ENCODE results near the gene RAPGEF5. TPM values are rescaled to one million over a fixed set of nuclear protein-coding genes. Genes with fewer than 3 reads are reported as not detected.

RAPGEF5 gene
- total RNA-seq: 1 to 10 TPM in 1 of 3 donors, under 1 TPM in 2; 0.21 to 1.3 (median 0.56) TPM

DNA sequence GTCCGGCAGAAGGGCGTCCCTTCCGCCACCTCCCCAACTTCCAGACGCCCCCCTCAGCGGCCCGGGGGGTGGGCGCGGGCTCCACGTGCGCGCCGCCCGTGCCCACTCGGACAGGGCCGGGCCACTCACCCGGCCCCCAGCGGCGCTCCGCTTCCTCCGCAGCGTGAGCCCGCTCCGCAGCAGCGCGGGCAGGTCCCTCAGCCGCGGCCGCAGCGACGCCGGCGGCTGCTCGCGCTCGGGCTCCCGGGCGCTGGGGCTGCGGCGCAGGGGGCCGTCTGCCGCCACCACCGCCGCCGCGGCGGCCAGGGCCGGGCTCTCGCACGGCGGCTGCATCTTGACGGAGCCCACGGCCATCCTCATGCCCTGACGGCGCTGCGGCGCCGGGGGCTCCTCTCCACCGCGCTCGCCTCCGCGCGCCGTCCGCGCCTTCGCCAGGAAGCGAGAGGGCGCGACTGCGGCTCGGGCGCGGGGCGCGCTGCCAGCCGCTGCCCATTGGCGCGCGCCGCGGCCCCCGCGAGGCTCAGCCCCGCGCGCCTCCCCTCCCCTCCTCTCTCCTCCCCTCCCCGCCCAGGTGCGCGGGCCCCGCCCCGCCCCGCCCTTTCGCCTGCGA lies at the start of gene RAPGEF5:
Gene RAPGEF5 (minus strand): TSS at position 454 of the 610 bp plus-strand sequence. CDS start 94 bp downstream, at position 360.
- Mint-ChIP-seq H3K9me3 (peaks cover 12% of the 10 kb centered on the region), H3K4me3 (peak within 1 kb of the TSS; percentile 59), H3K4me1 (ENCODE audit: low read depth) (peaks cover 6% of the 10 kb centered on the region), H3K27me3 (ENCODE audit: low read depth) (peaks cover 39% of the 10 kb centered on the region), H3K36me3 (ENCODE audit: insufficient read depth) (no peaks in the 10 kb centered on the region)
- peak; percentile 52 to 70 for ATAC-seq
- DNase-seq: no peak

DNA sequence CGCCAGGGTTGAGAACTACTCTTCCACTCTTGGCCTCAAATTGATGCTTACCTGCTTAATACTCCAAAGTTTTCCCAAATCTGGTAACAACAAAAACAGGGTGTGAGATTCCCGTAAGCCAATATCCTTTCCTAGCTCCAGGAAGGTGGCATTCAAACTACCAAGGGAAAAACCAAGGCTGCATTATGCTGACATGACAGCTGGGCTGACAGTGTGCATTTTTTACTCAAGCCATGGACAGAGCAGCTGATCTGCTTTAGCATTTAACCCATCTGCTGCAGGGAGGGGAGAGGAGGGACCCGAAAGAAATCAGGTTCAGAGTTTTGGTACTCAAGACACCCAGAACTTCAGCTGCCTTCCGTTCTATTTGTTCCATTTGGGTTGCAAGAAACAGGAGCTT lies 49.8 kb upstream of the RAPGEF5 start:
- Mint-ChIP-seq H3K27me3 (ENCODE audit: low read depth) (no peaks in the 10 kb centered on the region), H3K36me3 (ENCODE audit: insufficient read depth) (no peaks in the 10 kb centered on the region)
- no peak for ATAC-seq

DNA sequence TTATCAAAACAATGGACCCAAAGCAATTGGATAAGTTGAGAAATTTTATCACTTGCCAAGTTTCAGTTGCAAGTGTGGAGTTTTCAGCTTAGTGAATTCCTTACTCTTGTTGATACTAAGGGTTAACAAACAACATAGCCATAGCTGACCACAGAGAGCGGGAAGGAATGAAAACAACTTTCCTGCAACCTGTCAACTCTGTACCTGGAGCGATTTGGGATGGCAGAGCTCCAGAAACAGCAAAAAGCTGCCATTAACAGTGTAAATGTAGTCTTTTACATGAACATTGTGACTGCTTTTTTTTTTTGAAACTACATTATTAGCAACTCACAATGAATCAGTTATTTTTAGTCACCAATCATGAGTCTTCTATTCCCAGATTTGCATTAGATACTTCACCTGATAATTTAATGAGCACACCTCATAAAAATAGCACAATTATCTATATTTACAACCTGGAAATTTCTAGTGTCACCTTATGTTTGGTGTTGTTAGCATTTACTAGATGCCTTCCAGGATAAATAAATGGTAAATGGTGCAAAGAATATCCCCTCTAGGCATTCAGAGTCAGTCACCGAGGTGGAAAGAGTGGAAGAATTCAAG lies 47.6 kb upstream of the RAPGEF5 start:
- H3K27me3 Mint-ChIP-seq (ENCODE audit: low read depth): no peaks in the 10 kb centered on the region
- H3K9me3 Mint-ChIP-seq: no peaks in the 10 kb centered on the region
- H3K4me1 Mint-ChIP-seq (ENCODE audit: low read depth): peaks cover 12% of the 10 kb centered on the region
- H3K4me3 Mint-ChIP-seq: no peak overlapping the region
- DNase-seq: no peak
- ATAC-seq: no peak
- H3K36me3 Mint-ChIP-seq (ENCODE audit: insufficient read depth): no peaks in the 10 kb centered on the region

More for the DNA sequence above, 49.8 kb upstream of the RAPGEF5 start:
- Mint-ChIP-seq H3K4me3 (no peak overlapping the region), H3K4me1 (ENCODE audit: low read depth) (peaks cover 11% of the 10 kb centered on the region), H3K9me3 (no peaks in the 10 kb centered on the region)
- no peak for DNase-seq

- H3K9me3 Mint-ChIP-seq: no peaks in the 10 kb centered on the region
- peaks cover 12% of the 10 kb centered on the region for H3K4me1 Mint-ChIP-seq (ENCODE audit: low read depth)
- H3K36me3 Mint-ChIP-seq (ENCODE audit: insufficient read depth): no peaks in the 10 kb centered on the region
- DNase-seq (no peak), ATAC-seq (no peak)
- no peak overlapping the region for H3K4me3 Mint-ChIP-seq
- H3K27me3 Mint-ChIP-seq (ENCODE audit: low read depth): no peaks in the 10 kb centered on the region
Measured at GRCh38 chr7:22403344-22403743, 46.4 kb upstream of the RAPGEF5 start.

DNA sequence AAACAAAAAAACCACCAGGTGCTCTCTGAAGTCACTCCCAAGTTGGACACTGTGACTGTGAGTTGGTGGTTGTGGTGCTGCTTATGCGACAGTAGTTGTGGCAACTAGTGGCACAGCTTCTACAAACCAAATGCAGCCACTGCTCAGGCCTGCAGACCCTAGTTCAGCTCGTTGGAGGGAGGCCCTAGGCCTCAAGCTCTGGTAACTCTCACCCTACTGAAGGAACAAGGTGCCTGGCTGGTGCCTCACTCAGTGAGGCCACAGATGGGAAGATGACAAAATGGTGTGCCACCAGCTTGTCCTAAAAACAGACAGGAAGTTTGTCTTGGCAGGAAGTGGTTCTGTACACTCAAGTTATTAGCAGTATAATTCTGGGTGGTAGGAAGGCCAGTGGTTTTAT lies 45.3 kb upstream of the RAPGEF5 start:
- H3K36me3 Mint-ChIP-seq (ENCODE audit: insufficient read depth): no peaks in the 10 kb centered on the region
- no peaks in the 10 kb centered on the region for H3K9me3 Mint-ChIP-seq
- no peak overlapping the region for H3K4me3 Mint-ChIP-seq
- H3K27me3 Mint-ChIP-seq (ENCODE audit: low read depth): no peaks in the 10 kb centered on the region
- no peak for DNase-seq
- no peak for ATAC-seq
- H3K4me1 Mint-ChIP-seq (ENCODE audit: low read depth): peaks cover 12% of the 10 kb centered on the region

GRCh38 chr7:22400936-22401553 lies 44.1 kb upstream of the RAPGEF5 start:
- Mint-ChIP-seq H3K4me1 (ENCODE audit: low read depth) (peaks cover 12% of the 10 kb centered on the region), H3K9me3 (no peaks in the 10 kb centered on the region), H3K36me3 (ENCODE audit: insufficient read depth) (no peaks in the 10 kb centered on the region), H3K27me3 (ENCODE audit: low read depth) (peaks cover 2% of the 10 kb centered on the region), H3K4me3 (no peak overlapping the region)
- DNase-seq (no peak), ATAC-seq (no peak)

DNA sequence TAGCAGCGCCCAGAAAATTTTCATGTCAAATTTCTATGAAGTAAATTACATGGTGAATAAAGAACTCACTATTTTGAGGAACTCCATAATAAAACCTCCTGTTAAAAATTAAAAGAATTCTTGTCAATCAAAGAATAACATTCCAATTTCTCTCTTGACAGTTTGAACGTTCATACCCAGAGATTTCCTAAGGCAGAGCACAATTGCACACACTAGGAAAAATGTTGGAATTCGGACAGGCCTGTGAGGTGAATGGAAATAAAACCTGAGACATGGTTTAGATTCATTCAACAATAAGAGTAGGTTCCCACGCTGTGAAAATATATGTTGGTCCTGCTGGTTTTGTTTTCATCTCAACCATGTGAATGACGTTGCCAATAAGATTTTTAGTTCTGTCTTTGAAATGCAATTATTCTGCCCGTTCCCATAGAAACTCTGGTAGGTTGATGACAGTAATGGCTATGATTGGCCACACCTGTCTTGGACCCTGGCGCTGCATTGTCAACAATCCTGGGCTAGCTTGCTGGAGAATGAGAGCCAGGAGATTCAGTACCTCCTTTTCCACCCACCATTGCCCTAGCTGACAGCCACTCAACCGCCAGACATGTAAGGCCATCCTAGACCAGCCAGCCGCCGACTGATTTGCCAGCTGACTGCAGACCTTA lies 43.3 kb upstream of the RAPGEF5 start:
- no peak for ATAC-seq
- peaks cover 12% of the 10 kb centered on the region for H3K4me1 Mint-ChIP-seq (ENCODE audit: low read depth)

DNA sequence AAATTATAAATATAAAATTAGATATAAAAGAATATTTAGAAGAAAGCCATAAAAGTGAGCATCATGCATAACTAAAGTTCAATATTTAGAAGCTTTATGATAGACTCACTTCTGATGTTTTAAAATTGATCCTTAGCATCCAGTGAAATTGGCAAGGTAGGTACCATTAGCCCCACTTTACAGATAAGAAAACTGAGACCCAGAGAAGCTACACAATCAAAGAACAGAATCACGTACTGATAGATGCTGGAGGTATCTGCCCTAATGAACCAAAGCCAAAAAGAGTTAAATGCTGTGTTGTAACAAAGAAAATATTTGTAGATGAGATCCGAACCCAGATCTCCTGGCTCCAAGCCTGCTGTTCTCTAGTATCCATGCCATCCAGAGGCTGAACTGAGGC lies 42.6 kb upstream of the RAPGEF5 start:
- no peaks in the 10 kb centered on the region for H3K9me3 Mint-ChIP-seq
- H3K27me3 Mint-ChIP-seq (ENCODE audit: low read depth): peaks cover 2% of the 10 kb centered on the region
- ATAC-seq: no peak
- H3K4me1 Mint-ChIP-seq (ENCODE audit: low read depth): peaks cover 12% of the 10 kb centered on the region
- no peak for DNase-seq
- no peak overlapping the region for H3K4me3 Mint-ChIP-seq
- H3K36me3 Mint-ChIP-seq (ENCODE audit: insufficient read depth): no peaks in the 10 kb centered on the region

More for the DNA sequence above, 43.3 kb upstream of the RAPGEF5 start:
- Mint-ChIP-seq H3K27me3 (ENCODE audit: low read depth) (peaks cover 2% of the 10 kb centered on the region), H3K9me3 (no peaks in the 10 kb centered on the region), H3K4me3 (no peak overlapping the region), H3K36me3 (ENCODE audit: insufficient read depth) (no peaks in the 10 kb centered on the region)
- DNase-seq: no peak

DNA sequence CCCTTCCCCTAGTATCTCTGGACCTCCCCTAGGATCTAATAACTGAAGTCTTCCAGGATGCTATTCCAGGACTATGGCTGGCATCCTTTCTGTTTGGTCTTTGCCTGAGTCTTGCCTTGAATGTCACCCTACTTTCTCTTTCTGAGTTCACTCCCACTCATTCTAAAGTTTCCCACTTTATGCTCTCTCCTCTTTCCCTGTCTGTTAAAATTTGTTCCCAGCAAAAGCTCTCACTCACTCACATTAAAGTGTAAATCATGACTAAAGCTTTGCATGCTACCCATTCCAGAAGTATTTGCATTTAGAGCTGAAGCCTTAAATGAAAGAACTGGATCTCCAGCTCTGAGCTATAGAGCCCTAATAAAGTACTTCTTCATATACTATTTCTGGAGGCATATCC lies 42.1 kb upstream of the RAPGEF5 start:
- H3K4me1 Mint-ChIP-seq (ENCODE audit: low read depth): peaks cover 12% of the 10 kb centered on the region
- DNase-seq: no peak
- peaks cover 2% of the 10 kb centered on the region for H3K27me3 Mint-ChIP-seq (ENCODE audit: low read depth)
- no peaks in the 10 kb centered on the region for H3K9me3 Mint-ChIP-seq
- H3K4me3 Mint-ChIP-seq: no peak overlapping the region
- H3K36me3 Mint-ChIP-seq (ENCODE audit: insufficient read depth): no peaks in the 10 kb centered on the region
- no peak for ATAC-seq

DNA sequence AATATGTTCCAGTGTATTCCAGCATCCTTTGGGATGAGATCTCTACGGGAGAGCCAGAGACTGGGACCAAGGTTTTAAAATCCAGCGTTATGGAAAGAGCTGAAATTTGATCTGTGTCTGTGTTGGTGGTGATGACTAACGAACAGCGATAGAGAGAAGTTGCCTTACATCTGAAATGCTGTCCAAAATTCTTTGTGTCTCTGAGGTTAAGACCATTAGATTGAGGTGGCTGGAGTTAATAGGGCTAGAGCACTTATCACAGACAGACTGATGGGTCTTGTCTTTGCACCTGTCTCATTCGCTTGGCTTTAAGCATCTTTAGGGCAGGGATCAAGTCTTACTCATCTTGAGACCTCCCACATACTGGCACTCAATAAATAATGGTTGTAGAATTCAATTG lies 41.0 kb upstream of the RAPGEF5 start:
- Mint-ChIP-seq H3K36me3 (ENCODE audit: insufficient read depth) (no peaks in the 10 kb centered on the region), H3K27me3 (ENCODE audit: low read depth) (peaks cover 2% of the 10 kb centered on the region), H3K9me3 (no peaks in the 10 kb centered on the region)

GRCh38 chr7:22395222-22395621 lies 38.3 kb upstream of the RAPGEF5 start:
- DNase-seq (no peak), ATAC-seq (no peak)
- H3K36me3 Mint-ChIP-seq (ENCODE audit: insufficient read depth): no peaks in the 10 kb centered on the region
- no peaks in the 10 kb centered on the region for H3K9me3 Mint-ChIP-seq
- no peaks in the 10 kb centered on the region for H3K4me1 Mint-ChIP-seq (ENCODE audit: low read depth)
- peaks cover 2% of the 10 kb centered on the region for H3K27me3 Mint-ChIP-seq (ENCODE audit: low read depth)
- H3K4me3 Mint-ChIP-seq: no peak overlapping the region

More for the DNA sequence above, 41.0 kb upstream of the RAPGEF5 start:
- H3K4me3 Mint-ChIP-seq: no peak overlapping the region
- no peak for DNase-seq
- no peak for ATAC-seq
- H3K4me1 Mint-ChIP-seq (ENCODE audit: low read depth): peaks cover 10% of the 10 kb centered on the region

DNA sequence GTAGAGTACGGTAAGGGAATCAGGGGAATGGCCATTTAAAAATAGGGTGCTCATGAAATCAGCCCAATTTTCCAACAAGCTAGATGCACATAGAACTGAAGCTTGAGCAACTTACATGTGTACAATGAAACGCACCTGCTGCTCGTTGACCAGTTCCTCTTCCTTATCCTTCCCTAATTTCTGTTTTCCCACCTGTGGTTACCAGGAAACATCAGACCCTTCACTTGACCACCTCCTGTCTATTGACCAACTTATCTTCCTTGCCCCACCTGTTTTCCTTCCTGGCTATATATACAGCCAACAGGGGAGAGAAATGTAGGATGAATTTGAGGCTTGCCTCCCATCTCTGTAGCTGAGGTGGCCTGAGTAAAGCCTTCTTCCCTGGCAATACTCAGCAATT lies 37.8 kb upstream of the RAPGEF5 start:
- Mint-ChIP-seq H3K27me3 (ENCODE audit: low read depth) (peaks cover 2% of the 10 kb centered on the region), H3K4me3 (no peak overlapping the region), H3K4me1 (ENCODE audit: low read depth) (no peaks in the 10 kb centered on the region), H3K9me3 (no peaks in the 10 kb centered on the region), H3K36me3 (ENCODE audit: insufficient read depth) (no peaks in the 10 kb centered on the region)
- DNase-seq (no peak), ATAC-seq (no peak)

GRCh38 chr7:22393913-22394729 lies 37.2 kb upstream of the RAPGEF5 start:
- DNase-seq: no peak
- Mint-ChIP-seq H3K4me1 (ENCODE audit: low read depth) (no peaks in the 10 kb centered on the region), H3K4me3 (no peak overlapping the region), H3K36me3 (ENCODE audit: insufficient read depth) (no peaks in the 10 kb centered on the region), H3K9me3 (no peaks in the 10 kb centered on the region), H3K27me3 (ENCODE audit: low read depth) (peaks cover 2% of the 10 kb centered on the region)
- no peak for ATAC-seq

GRCh38 chr7:22390516-22390915 lies 33.6 kb upstream of the RAPGEF5 start:
- Mint-ChIP-seq H3K4me1 (ENCODE audit: low read depth) (no peaks in the 10 kb centered on the region), H3K27me3 (ENCODE audit: low read depth) (peaks cover 3% of the 10 kb centered on the region), H3K4me3 (no peak overlapping the region), H3K9me3 (no peaks in the 10 kb centered on the region), H3K36me3 (ENCODE audit: insufficient read depth) (no peaks in the 10 kb centered on the region)
- no peak for DNase-seq
- ATAC-seq: no peak
